Measurements from ENCODE around the gene MORN5. TPM values are rescaled to one million over a fixed set of nuclear protein-coding genes. Genes with fewer than 3 reads are reported as not detected.

The MORN5 gene
- total RNA-seq, 4 donors from 2014 or later: 1.8 TPM; not detected in 3

DNA sequence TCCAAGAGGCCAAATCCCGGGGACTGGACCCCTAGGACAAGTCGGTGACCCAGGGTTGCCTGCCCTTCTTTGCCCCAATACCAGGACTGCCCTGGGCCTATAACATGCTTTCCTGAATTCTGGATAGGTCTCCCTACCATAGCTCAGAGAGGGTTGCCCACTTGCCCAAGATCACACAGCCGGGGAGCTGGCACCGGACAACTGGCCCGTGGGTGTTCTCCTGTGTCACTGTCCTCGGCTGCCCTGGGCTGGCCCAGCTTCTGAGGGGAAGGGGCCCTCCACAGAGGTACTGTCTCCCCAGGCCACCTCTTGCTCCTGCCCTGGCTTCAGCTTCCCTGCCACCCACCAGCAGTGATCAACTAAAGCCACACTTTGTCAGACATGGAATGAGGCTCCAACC is 37.8 kb upstream of the MORN5 start:
- Histone ChIP-seq H3K27me3 (peaks cover 0 to 17% of the 10 kb centered on the region in 2 donors), H3K27ac (no peak overlapping the region), H3K4me1 (peaks cover 0 to 24% (median 12%) of the 10 kb centered on the region in 4 donors), H3K36me3 (no peaks in the 10 kb centered on the region), H3K9me3 (no peaks in the 10 kb centered on the region), H3K4me3 (no peak overlapping the region)
- DNase-seq (ENCODE audit: low spot score in 2 of 2): no peak
- WGBS, 2 donors: 92 to 94% methylated on average over 6 of the region's 6 CpGs
- no peak for TF ChIP-seq EP300 (IDR thresholded peaks at IDR 0.05)
- TF ChIP-seq, protein P1, sequence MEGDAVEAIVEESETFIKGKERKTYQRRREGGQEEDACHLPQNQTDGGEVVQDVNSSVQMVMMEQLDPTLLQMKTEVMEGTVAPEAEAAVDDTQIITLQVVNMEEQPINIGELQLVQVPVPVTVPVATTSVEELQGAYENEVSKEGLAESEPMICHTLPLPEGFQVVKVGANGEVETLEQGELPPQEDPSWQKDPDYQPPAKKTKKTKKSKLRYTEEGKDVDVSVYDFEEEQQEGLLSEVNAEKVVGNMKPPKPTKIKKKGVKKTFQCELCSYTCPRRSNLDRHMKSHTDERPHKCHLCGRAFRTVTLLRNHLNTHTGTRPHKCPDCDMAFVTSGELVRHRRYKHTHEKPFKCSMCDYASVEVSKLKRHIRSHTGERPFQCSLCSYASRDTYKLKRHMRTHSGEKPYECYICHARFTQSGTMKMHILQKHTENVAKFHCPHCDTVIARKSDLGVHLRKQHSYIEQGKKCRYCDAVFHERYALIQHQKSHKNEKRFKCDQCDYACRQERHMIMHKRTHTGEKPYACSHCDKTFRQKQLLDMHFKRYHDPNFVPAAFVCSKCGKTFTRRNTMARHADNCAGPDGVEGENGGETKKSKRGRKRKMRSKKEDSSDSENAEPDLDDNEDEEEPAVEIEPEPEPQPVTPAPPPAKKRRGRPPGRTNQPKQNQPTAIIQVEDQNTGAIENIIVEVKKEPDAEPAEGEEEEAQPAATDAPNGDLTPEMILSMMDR (IDR thresholded peaks at IDR 0.05): no peak
- no peak for TF ChIP-seq POLR2A (IDR thresholded peaks at IDR 0.05)

DNA sequence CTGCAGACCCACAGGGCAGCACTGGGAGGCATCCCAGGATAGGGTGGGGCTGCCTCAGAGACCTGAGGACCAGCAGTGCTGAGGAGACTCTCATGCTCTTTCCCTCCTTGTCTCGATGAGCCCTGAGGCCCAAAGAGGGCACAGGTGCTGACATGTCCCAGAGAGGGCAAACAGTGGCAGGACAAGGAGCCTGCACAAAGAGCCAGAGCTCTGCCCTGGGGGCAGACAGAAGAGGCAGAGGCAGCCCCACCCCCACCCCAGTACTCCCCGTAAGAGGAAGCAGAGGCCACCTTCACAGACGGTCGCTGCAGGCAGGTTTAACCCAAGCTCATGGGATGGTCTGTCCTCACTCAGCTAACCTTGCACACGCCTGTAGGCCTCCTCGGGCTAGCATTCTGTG is 37.2 kb upstream of the MORN5 start:
- TF ChIP-seq EP300 (IDR thresholded peaks at IDR 0.05): no peak
- TF ChIP-seq POLR2A (IDR thresholded peaks at IDR 0.05): no peak
- TF ChIP-seq, protein P1 (IDR thresholded peaks at IDR 0.05): no peak
- no peaks in the 10 kb centered on the region for H3K36me3 ChIP-seq
- H3K4me1 ChIP-seq: peaks cover 0 to 25% (median 13%) of the 10 kb centered on the region in 4 donors
- no peak overlapping the region for H3K27ac ChIP-seq
- no peak overlapping the region for H3K4me3 ChIP-seq
- H3K27me3 ChIP-seq: peaks cover 0 to 22% of the 10 kb centered on the region in 2 donors
- WGBS, 2 donors: 52 to 66% methylated on average over 3 to 5 of the region's 6 CpGs
- no peaks in the 10 kb centered on the region for H3K9me3 ChIP-seq
- no peak for DNase-seq (ENCODE audit: low spot score in 2 of 2)

GRCh38 chr9:122122903-122123632 is 36.6 kb upstream of the MORN5 start:
- 25 to 33% methylated on average over 13 of the region's 13 CpGs for WGBS, 2 donors
- peak; percentile 54 to 76 for DNase-seq (ENCODE audit: low spot score in 2 of 2)
- TF ChIP-seq POLR2A (IDR thresholded peaks at IDR 0.05): no peak
- TF ChIP-seq, protein P1 (IDR thresholded peaks at IDR 0.05): peak; percentile 83 to 97 (median 88)
- TF ChIP-seq EP300 (IDR thresholded peaks at IDR 0.05): no peak
- peaks cover 0 to 22% of the 10 kb centered on the region in 2 donors for H3K27me3 ChIP-seq
- peaks cover 0 to 25% (median 13%) of the 10 kb centered on the region in 4 donors for H3K4me1 ChIP-seq
- no peak overlapping the region for H3K27ac ChIP-seq
- H3K36me3 ChIP-seq: no peaks in the 10 kb centered on the region
- no peaks in the 10 kb centered on the region for H3K9me3 ChIP-seq
- no peak overlapping the region for H3K4me3 ChIP-seq

DNA sequence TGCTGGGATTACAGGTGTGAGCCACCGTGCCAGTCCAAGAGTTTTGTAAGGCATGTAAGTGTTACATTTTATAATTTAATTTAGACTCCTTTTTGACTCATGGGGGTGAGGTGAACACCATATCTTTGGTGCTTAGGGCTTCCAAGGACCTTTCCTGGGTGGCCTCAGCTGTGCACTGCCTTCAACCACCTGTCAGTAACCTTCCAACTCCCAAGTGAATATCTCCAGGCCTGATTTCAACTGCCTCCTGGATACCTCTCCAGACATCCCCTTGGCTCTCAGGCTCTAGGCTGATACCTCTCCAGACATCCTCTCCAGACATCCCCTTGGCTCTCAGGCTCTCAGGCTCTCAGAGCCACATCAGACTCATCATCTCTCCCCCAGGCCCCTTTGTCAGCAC is 35.7 kb upstream of the MORN5 start:
- no peak overlapping the region for H3K4me3 ChIP-seq

GRCh38 chr9:122124528-122124927 is 35.2 kb upstream of the MORN5 start:
- TF ChIP-seq POLR2A (IDR thresholded peaks at IDR 0.05) (no peak), EP300 (IDR thresholded peaks at IDR 0.05) (no peak)
- TF ChIP-seq, protein P1 (IDR thresholded peaks at IDR 0.05): no peak
- 72 to 73% methylated on average over 7 of the region's 7 CpGs for WGBS, 2 donors
- Histone ChIP-seq H3K27me3 (peaks cover 0 to 30% of the 10 kb centered on the region in 2 donors), H3K4me3 (no peak overlapping the region), H3K4me1 (peaks cover 0 to 25% (median 13%) of the 10 kb centered on the region in 4 donors), H3K27ac (no peak overlapping the region), H3K9me3 (no peaks in the 10 kb centered on the region), H3K36me3 (no peaks in the 10 kb centered on the region)
- DNase-seq (ENCODE audit: low spot score in 2 of 2): no peak

More for the DNA sequence above, 35.7 kb upstream of the MORN5 start:
- DNase-seq (ENCODE audit: low spot score in 2 of 2): no peak
- no peaks in the 10 kb centered on the region for H3K9me3 ChIP-seq
- no peaks in the 10 kb centered on the region for H3K36me3 ChIP-seq
- 86 to 100% methylated on average over 1 of the region's 1 CpG for WGBS, 2 donors
- peaks cover 0 to 30% of the 10 kb centered on the region in 2 donors for H3K27me3 ChIP-seq
- TF ChIP-seq POLR2A (IDR thresholded peaks at IDR 0.05): no peak
- no peak for TF ChIP-seq EP300 (IDR thresholded peaks at IDR 0.05)
- TF ChIP-seq, protein P1 (IDR thresholded peaks at IDR 0.05): no peak
- peaks cover 0 to 25% (median 13%) of the 10 kb centered on the region in 4 donors for H3K4me1 ChIP-seq
- H3K27ac ChIP-seq: no peak overlapping the region

Measured in tibial nerve (tissue), 4 donors.